Hepatocyte (in vitro differentiated cells): Measurements from ENCODE around the gene SEPTIN5. TPM values are rescaled to one million over a fixed set of nuclear protein-coding genes. Genes with fewer than 3 reads are reported as not detected.

ENCODE experiments used
- DNase-seq: peaks from one replicate; pipeline ENCODE4 v3.0.0-alpha.2; 2016; ENCODE audit warnings: low spot score
- H2AFZ ChIP-seq: fragments of 200-600 bp; sonication (generic); 2 replicates; pipeline ENCODE4 v1.6.0; 2016; ENCODE audit warnings: antibody characterized with exemption, mild to moderate bottlenecking
- H3K27ac ChIP-seq: fragments of 200-600 bp; sonication (generic); 2 replicates; pipeline ENCODE4 v1.5.1; 2016; ENCODE audit warnings: mild to moderate bottlenecking
- H3K27me3 ChIP-seq: fragments of 200-600 bp; sonication (generic); 2 replicates; pipeline ENCODE4 v1.6.1; 2016
- H3K36me3 ChIP-seq: fragments of 200-600 bp; sonication (generic); replicated peaks from 2 replicates; pipeline ENCODE4 v1.5.1; 2016; ENCODE audit warnings: low read depth; ENCODE audit not compliant: insufficient read depth
- H3K4me1 ChIP-seq: fragments of 200-600 bp; sonication (generic); 2 replicates; pipeline ENCODE4 v1.5.1; 2016; ENCODE audit warnings: mild to moderate bottlenecking, moderate library complexity; ENCODE audit not compliant: insufficient read depth
- H3K4me2 ChIP-seq: fragments of 200-600 bp; sonication (generic); 2 replicates; pipeline ENCODE4 v1.6.0; 2016
- H3K4me3 ChIP-seq: fragments of 200-600 bp; sonication (generic); 2 replicates; pipeline ENCODE4 v1.5.1; 2016; ENCODE audit warnings: mild to moderate bottlenecking
- H3K79me2 ChIP-seq: fragments of 200-600 bp; sonication (generic); 2 replicates; pipeline ENCODE4 v1.6.0; 2017; ENCODE audit warnings: mild to moderate bottlenecking
- H3K9me2 ChIP-seq: fragments of 200-600 bp; sonication (generic); replicated peaks from 2 replicates; pipeline ENCODE4 v1.6.0; 2017; ENCODE audit warnings: mild to moderate bottlenecking; ENCODE audit not compliant: insufficient read depth
- H3K9me3 ChIP-seq: fragments of 200-600 bp; sonication (generic); 2 replicates; pipeline ENCODE4 v1.5.1; 2016; ENCODE audit warnings: low read depth, mild to moderate bottlenecking
- H4K20me1 ChIP-seq: fragments of 200-600 bp; sonication (generic); 2 replicates; pipeline ENCODE4 v1.6.0; 2016; ENCODE audit warnings: mild to moderate bottlenecking; ENCODE audit not compliant: insufficient read depth, poor library complexity, severe bottlenecking
- EZH2 ChIP-seq: fragments of 200-600 bp; sonication (generic); IDR thresholded peaks from 2 replicates; pipeline ENCODE4 v1.6.1; 2016; ENCODE audit warnings: antibody characterized with exemption, mild to moderate bottlenecking, borderline replicate concordance
- EZH2phosphoT487 ChIP-seq: fragments of 200-600 bp; sonication (generic); IDR thresholded peaks from one replicate; pipeline ENCODE4 v1.6.1; 2018; ENCODE audit warnings: antibody characterized with exemption, mild to moderate bottlenecking, low read depth, moderate library complexity; ENCODE audit not compliant: unreplicated experiment, severe bottlenecking
- WGBS: methylation state at CpG from one replicate; pipeline ENCODE4 v1.1.6; 2016; ENCODE audit warnings: low lambda C conversion rate; ENCODE audit errors: missing lambda C conversion rate; 5-methylcytosine and 5-hydroxymethylcytosine counted together
- polyA plus RNA-seq: library from polyadenylated mRNA; unstranded; fragments of >200 nt; fragmentation: Nextera tagmentation; extraction: Ambion mirVana; gene quantifications from 2 replicates; pipeline ENCODE4 v1.2.1, GENCODE V29; 2016
- total RNA-seq: library from RNA; depleted of rRNA; stranded (reverse); fragments of >200 nt; gene quantifications from 2 replicates; pipeline ENCODE4 v1.2.3, GENCODE V29; 2014
- TF ChIP-seq, protein P1 (sequence below): fragments of 200-600 bp; sonication (generic); IDR thresholded peaks from 2 replicates; pipeline ENCODE4 v1.5.1; 2016; ENCODE audit warnings: antibody characterized with exemption, mild to moderate bottlenecking; ENCODE audit not compliant: poor library complexity

Gene SEPTIN5
- total and polyA plus RNA-seq, 2 experiments from 2014 or later: 9.4 to 10.0 TPM

DNA sequence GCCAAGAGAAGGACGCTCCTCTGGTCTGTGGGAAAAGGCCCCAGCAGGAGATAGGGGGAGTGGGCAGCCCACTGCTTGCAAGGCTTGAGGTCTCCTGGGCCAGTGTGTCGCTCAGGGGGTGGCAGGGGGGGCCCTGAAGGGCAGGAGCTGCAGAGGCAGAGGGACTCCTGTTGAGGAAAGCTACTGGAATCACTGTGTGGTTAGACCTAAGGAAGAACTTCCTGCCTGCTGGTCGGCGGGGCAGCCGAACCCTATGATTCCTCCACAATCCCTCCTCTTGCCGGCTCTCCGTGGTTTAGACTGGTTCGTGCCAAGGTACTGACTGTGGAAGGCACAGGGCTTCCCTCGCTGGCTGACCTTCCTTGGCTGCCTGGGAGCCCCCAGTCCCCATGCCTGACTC lies 15.2 kb downstream of the SEPTIN5 start:
- WGBS: 84% methylated on average over 9 of the region's 9 CpGs
- peaks cover 21% of the 10 kb centered on the region for H3K27me3 ChIP-seq
- DNase-seq: no peak
- H3K9me2 ChIP-seq: no peaks in the 10 kb centered on the region
- H4K20me1 ChIP-seq: no peaks in the 10 kb centered on the region
- H3K36me3 ChIP-seq: no peaks in the 10 kb centered on the region
- no peak overlapping the region for H2AFZ ChIP-seq
- no peaks in the 10 kb centered on the region for H3K9me3 ChIP-seq
- H3K4me2 ChIP-seq: no peak overlapping the region
- no peak overlapping the region for H3K4me3 ChIP-seq
- no peaks in the 10 kb centered on the region for H3K4me1 ChIP-seq
- no peak overlapping the region for H3K27ac ChIP-seq
- TF ChIP-seq EZH2 (no peak), EZH2phosphoT487 (no peak)
- TF ChIP-seq, protein P1, sequence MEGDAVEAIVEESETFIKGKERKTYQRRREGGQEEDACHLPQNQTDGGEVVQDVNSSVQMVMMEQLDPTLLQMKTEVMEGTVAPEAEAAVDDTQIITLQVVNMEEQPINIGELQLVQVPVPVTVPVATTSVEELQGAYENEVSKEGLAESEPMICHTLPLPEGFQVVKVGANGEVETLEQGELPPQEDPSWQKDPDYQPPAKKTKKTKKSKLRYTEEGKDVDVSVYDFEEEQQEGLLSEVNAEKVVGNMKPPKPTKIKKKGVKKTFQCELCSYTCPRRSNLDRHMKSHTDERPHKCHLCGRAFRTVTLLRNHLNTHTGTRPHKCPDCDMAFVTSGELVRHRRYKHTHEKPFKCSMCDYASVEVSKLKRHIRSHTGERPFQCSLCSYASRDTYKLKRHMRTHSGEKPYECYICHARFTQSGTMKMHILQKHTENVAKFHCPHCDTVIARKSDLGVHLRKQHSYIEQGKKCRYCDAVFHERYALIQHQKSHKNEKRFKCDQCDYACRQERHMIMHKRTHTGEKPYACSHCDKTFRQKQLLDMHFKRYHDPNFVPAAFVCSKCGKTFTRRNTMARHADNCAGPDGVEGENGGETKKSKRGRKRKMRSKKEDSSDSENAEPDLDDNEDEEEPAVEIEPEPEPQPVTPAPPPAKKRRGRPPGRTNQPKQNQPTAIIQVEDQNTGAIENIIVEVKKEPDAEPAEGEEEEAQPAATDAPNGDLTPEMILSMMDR: no peak
- no peaks in the 10 kb centered on the region for H3K79me2 ChIP-seq

DNA sequence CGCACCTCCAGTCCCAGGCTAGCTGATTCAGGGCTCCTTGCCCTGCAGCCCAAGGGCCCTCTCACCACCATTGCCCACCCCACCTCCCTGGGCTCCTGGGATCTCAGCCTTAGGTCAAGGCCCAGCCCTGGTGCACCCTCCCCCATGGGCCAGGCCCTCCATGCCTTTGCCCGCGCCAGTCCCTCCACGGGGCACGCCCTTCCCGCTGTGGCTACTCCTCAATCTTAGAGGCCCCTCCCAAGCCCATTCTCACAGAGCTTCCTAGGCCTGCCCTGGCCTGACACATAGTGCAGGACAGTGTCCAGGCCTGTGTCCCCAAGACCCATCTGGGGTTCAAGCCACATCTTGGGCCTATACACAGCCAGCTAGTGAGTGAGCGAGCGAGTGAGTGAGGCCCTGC lies 15.9 kb downstream of the SEPTIN5 start:
- H3K27me3 ChIP-seq: peaks cover 14% of the 10 kb centered on the region
- no peaks in the 10 kb centered on the region for H4K20me1 ChIP-seq
- H3K4me1 ChIP-seq: no peaks in the 10 kb centered on the region
- H3K4me2 ChIP-seq: peak overlapping the region; percentile 90
- no peaks in the 10 kb centered on the region for H3K9me3 ChIP-seq
- no peak overlapping the region for H3K4me3 ChIP-seq
- no peaks in the 10 kb centered on the region for H3K36me3 ChIP-seq
- TF ChIP-seq, protein P1: no peak
- no peak for TF ChIP-seq EZH2
- no peak for TF ChIP-seq EZH2phosphoT487
- H3K79me2 ChIP-seq: no peaks in the 10 kb centered on the region
- WGBS: 98% methylated on average over 7 of the region's 8 CpGs
- no peak overlapping the region for H2AFZ ChIP-seq
- no peaks in the 10 kb centered on the region for H3K9me2 ChIP-seq
- no peak overlapping the region for H3K27ac ChIP-seq
- no peak for DNase-seq

DNA sequence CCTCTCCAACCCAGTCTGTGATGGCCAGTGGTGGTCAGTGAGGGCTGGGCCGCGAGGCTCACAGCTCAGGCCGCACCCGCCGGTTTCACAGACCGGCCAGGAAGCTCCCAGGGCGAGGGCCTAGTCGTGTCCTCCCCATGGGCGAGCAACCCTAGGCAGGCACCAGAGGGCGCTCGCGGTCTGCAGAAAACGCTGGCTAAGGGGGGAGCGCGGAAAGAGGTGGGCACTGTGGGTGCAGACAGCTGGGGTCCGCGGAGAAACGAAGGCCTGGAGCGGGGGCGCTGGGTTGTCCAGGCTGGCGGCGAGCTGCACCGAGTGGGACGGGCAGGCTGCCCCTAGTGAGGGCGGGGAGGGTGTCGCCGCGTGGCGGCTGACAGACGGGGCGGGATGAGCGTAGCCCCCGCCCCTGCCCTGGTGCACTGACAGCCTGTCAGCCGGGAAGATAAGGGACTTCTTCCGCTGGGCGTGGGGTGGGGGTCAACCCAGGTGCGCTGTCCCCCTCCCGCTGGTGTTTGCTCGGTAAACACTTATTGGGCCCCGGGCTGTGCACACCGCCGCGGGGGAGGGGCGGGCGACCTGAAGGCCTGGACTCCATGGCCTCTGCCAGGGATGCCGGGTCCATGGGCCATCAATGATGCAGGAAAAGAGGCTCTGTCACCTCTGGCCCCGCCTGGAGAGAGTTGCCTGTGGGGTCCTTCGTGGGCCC lies 16.5 kb downstream of the SEPTIN5 start:
- peak overlapping the region; percentile 53 for H2AFZ ChIP-seq
- no peaks in the 10 kb centered on the region for H3K4me1 ChIP-seq

More for the DNA sequence above, 16.5 kb downstream of the SEPTIN5 start:
- TF ChIP-seq, protein P1: peak; percentile 100
- TF ChIP-seq EZH2: no peak
- peak; percentile 89 for DNase-seq
- no peaks in the 10 kb centered on the region for H4K20me1 ChIP-seq
- H3K36me3 ChIP-seq: no peaks in the 10 kb centered on the region
- no peaks in the 10 kb centered on the region for H3K9me3 ChIP-seq
- peaks cover 11% of the 10 kb centered on the region for H3K27me3 ChIP-seq
- no peaks in the 10 kb centered on the region for H3K9me2 ChIP-seq
- H3K4me3 ChIP-seq: peak overlapping the region; percentile 44
- H3K27ac ChIP-seq: no peak overlapping the region
- peak overlapping the region; percentile 90 for H3K4me2 ChIP-seq
- no peaks in the 10 kb centered on the region for H3K79me2 ChIP-seq
- WGBS: 8% methylated on average over 36 of the region's 48 CpGs
